Nephron (organoid): ENCODE measurements around the gene HIC1.

ENCODE experiments used
- H3K27ac Mint-ChIP-seq, 3 experiments: 2 replicates each; pipeline ENCODE4 v1.8.0; 2020; ENCODE audit warnings: mixed read lengths in 3 of 3, mild to moderate bottlenecking in 2 of 3, moderate library complexity in 1 of 3
- H3K27me3 Mint-ChIP-seq: 2 replicates; pipeline ENCODE4 v1.8.0; 2021; ENCODE audit warnings: low read depth, mild to moderate bottlenecking, moderate library complexity, mixed read lengths
- H3K36me3 Mint-ChIP-seq: 2 replicates; pipeline ENCODE4 v1.8.0; 2020; ENCODE audit warnings: low read depth, mixed read lengths
- H3K4me1 Mint-ChIP-seq: 2 replicates; pipeline ENCODE4 v1.8.0; 2020; ENCODE audit warnings: mixed read lengths
- H3K4me3 Mint-ChIP-seq, 3 experiments: 2 replicates each; pipeline ENCODE4 v1.8.0; 2020; ENCODE audit warnings: mild to moderate bottlenecking in 3 of 3, mixed read lengths in 3 of 3, moderate library complexity in 2 of 3
- H3K9me3 Mint-ChIP-seq: 2 replicates; pipeline ENCODE4 v1.8.0; 2020; ENCODE audit warnings: mixed read lengths
- CTCF ChIP-seq, 3 experiments: fragments of 200-600 bp; sonication (generic); IDR thresholded peaks; one replicate each; pipeline ENCODE4 v1.5.0; 2021; ENCODE audit warnings: antibody characterized with exemption in 3 of 3; ENCODE audit not compliant: unreplicated experiment in 3 of 3

HIC1 gene

GRCh38 chr17:2082003-2082781, 27.3 kb downstream of the HIC1 start:
- peak overlapping the region; percentile 98 to 99 (median 99) for H3K27ac Mint-ChIP-seq
- TF ChIP-seq CTCF (IDR thresholded peaks at IDR 0.05; ENCODE audit: unreplicated experiment in 3 of 3): no peak
- peaks cover 70% of the 10 kb centered on the region for H3K4me1 Mint-ChIP-seq
- no peak overlapping the region for H3K4me3 Mint-ChIP-seq
- peaks cover 44% of the 10 kb centered on the region for H3K36me3 Mint-ChIP-seq
- no peaks in the 10 kb centered on the region for H3K27me3 Mint-ChIP-seq
- no peaks in the 10 kb centered on the region for H3K9me3 Mint-ChIP-seq

- no peak for TF ChIP-seq CTCF (IDR thresholded peaks at IDR 0.05; ENCODE audit: unreplicated experiment in 3 of 3)
- no peaks in the 10 kb centered on the region for H3K27me3 Mint-ChIP-seq
- H3K27ac Mint-ChIP-seq: peak overlapping the region; percentile 96 to 98 (median 97)
- no peaks in the 10 kb centered on the region for H3K9me3 Mint-ChIP-seq
- H3K36me3 Mint-ChIP-seq: peaks cover 32% of the 10 kb centered on the region
- peaks cover 71% of the 10 kb centered on the region for H3K4me1 Mint-ChIP-seq
- peak overlapping the region in 2 of 3 experiments; percentile 31 to 42 for H3K4me3 Mint-ChIP-seq
Observed at GRCh38 chr17:2083613-2084035, 28.7 kb downstream of the HIC1 start.

- no peaks in the 10 kb centered on the region for H3K27me3 Mint-ChIP-seq
- H3K4me1 Mint-ChIP-seq: peaks cover 75% of the 10 kb centered on the region
- peak overlapping the region in 1 of 3 experiments; percentile 22 for H3K4me3 Mint-ChIP-seq
- no peaks in the 10 kb centered on the region for H3K9me3 Mint-ChIP-seq
- H3K36me3 Mint-ChIP-seq: peaks cover 28% of the 10 kb centered on the region
- H3K27ac Mint-ChIP-seq: peak overlapping the region; percentile 96 to 98 (median 97)
- TF ChIP-seq CTCF (IDR thresholded peaks at IDR 0.05; ENCODE audit: unreplicated experiment in 3 of 3): no peak
Observed at GRCh38 chr17:2084036-2084765, 29.3 kb downstream of the HIC1 start.

- Mint-ChIP-seq H3K4me3 (peak overlapping the region in 2 of 3 experiments; percentile 22 to 35), H3K36me3 (peaks cover 22% of the 10 kb centered on the region), H3K9me3 (no peaks in the 10 kb centered on the region), H3K27me3 (no peaks in the 10 kb centered on the region), H3K4me1 (peaks cover 82% of the 10 kb centered on the region), H3K27ac (peak overlapping the region; percentile 96 to 98 (median 97))
- no peak for TF ChIP-seq CTCF (IDR thresholded peaks at IDR 0.05; ENCODE audit: unreplicated experiment in 3 of 3)
Observed at GRCh38 chr17:2084766-2085647, 30.1 kb downstream of the HIC1 start.

- Mint-ChIP-seq H3K36me3 (peaks cover 22% of the 10 kb centered on the region), H3K27ac (peak overlapping the region; percentile 96 to 98 (median 97)), H3K4me3 (no peak overlapping the region), H3K27me3 (no peaks in the 10 kb centered on the region), H3K9me3 (no peaks in the 10 kb centered on the region), H3K4me1 (peaks cover 87% of the 10 kb centered on the region)
- TF ChIP-seq CTCF (IDR thresholded peaks at IDR 0.05; ENCODE audit: unreplicated experiment in 3 of 3): no peak
Observed at GRCh38 chr17:2085648-2085949, 30.7 kb downstream of the HIC1 start.
